ENCODE data around the gene CHST2. TPM values are rescaled to one million over a fixed set of nuclear protein-coding genes. Genes with fewer than 3 reads are reported as not detected.
A peak's percentile ranks its signal among the peaks of the same experiment; 100 is the strongest.

CHST2 gene
- total RNA-seq, 3 donors from 2014 or later = 1.1 to 3.2 (median 1.5) TPM

DNA sequence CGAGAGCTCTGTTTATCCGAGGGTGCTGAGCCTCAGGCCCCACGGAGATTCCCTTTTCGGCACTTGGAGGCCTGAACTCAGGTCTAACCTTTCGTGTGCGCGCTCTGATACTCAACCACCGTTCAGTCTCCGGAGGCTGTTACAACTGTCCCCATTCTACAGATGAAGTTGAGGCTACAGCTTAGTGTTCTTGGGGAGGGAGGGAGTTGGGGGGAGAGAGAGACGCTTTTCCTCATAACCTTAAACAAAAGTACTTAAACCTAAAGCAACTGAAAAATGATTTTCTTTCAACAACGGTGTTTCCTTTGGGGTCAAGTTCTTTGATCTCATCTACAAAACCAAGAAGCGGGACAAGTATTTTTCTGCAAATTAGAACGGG lies 952 bp upstream of the CHST2 start:
- intact Hi-C loops (cut with DNase I, micrococcal nuclease) = no loop called here
- no peak overlapping the region for H3K4me3 ChIP-seq
- H3K36me3 ChIP-seq (ENCODE audit: low read depth) = no peaks in the 10 kb centered on the region
- no peaks in the 10 kb centered on the region for H3K9me3 ChIP-seq
- H3K4me1 ChIP-seq (ENCODE audit: low read depth) = peaks cover 9% of the 10 kb centered on the region
- DNase-seq (no peak), ATAC-seq (no peak)
- TF ChIP-seq, protein P1, sequence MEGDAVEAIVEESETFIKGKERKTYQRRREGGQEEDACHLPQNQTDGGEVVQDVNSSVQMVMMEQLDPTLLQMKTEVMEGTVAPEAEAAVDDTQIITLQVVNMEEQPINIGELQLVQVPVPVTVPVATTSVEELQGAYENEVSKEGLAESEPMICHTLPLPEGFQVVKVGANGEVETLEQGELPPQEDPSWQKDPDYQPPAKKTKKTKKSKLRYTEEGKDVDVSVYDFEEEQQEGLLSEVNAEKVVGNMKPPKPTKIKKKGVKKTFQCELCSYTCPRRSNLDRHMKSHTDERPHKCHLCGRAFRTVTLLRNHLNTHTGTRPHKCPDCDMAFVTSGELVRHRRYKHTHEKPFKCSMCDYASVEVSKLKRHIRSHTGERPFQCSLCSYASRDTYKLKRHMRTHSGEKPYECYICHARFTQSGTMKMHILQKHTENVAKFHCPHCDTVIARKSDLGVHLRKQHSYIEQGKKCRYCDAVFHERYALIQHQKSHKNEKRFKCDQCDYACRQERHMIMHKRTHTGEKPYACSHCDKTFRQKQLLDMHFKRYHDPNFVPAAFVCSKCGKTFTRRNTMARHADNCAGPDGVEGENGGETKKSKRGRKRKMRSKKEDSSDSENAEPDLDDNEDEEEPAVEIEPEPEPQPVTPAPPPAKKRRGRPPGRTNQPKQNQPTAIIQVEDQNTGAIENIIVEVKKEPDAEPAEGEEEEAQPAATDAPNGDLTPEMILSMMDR (IDR thresholded peaks at IDR 0.05) = no peak

DNA sequence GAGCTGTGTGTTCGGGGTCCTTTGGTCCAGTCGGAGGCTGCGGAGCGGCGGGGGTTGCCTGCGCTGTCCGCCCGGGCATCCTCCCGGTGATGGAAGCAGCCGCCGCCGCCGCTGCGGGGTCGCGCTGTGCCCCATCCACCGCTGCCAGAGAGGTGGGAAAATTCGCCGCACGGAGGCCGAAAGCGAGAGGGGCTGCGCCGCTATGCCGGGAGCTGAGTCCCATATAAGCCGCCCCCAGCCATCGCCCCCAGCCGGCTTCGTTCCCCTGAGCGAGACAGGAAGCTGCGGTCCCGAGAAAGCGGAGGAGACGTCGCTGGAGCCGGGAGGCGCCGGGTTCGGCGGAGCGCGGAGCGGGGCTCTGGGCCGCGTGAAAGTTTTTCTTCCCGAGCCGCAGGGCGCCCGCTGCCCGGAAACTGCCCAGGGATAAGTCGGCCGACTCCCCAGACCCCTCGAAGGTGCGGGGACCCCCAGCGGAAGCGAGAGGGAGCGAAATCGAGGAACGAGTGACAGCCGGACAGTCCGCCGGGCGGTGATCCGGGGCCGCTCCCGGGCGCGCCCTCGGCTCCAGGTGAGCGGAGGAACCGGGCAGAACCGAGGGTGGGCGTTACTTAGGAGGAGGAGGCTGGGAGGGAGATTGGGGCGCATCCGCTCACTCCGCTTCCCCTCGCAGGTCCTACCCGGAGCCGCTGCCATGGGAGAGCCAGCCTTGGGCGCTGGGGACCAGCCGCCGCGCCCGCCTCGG lies 574 bp downstream of the CHST2 start:
- intact Hi-C loops (cut with DNase I, micrococcal nuclease) = no loop called here
- TF ChIP-seq, protein P1 (IDR thresholded peaks at IDR 0.05) = no peak
- DNase-seq (peak; percentile 17 to 66 (median 44)), ATAC-seq (peak; percentile 26)
- Histone ChIP-seq H3K4me1 (ENCODE audit: low read depth) (peaks cover 9% of the 10 kb centered on the region), H3K4me3 (peak overlapping the region; percentile 46), H3K36me3 (ENCODE audit: low read depth) (no peaks in the 10 kb centered on the region), H3K9me3 (no peaks in the 10 kb centered on the region)

DNA sequence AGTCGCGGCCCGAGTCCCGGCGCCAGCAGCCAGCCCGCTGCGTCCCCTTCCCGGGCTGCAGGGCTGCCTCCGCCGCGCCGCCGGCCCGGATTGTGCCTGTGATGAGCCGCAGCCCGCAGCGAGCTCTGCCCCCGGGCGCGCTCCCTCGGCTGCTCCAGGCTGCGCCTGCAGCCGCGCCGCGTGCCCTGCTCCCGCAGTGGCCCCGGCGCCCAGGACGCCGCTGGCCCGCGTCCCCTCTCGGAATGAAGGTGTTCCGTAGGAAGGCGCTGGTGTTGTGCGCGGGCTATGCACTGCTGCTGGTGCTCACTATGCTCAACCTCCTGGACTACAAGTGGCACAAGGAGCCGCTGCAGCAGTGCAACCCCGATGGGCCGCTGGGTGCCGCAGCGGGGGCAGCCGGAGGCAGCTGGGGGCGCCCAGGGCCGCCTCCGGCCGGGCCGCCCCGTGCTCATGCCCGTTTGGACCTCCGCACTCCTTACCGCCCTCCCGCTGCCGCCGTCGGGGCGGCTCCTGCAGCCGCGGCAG lies 1.2 kb downstream of the CHST2 start:
- DNase-seq (peak; percentile 14 to 60 (median 44)), ATAC-seq (peak; percentile 32)
- H3K4me1 ChIP-seq (ENCODE audit: low read depth) = peaks cover 9% of the 10 kb centered on the region
- H3K4me3 ChIP-seq = peak overlapping the region; percentile 46
- TF ChIP-seq, protein P1 (IDR thresholded peaks at IDR 0.05) = no peak
- H3K36me3 ChIP-seq (ENCODE audit: low read depth) = no peaks in the 10 kb centered on the region
- intact Hi-C loops (cut with DNase I, micrococcal nuclease) = no loop called here
- no peaks in the 10 kb centered on the region for H3K9me3 ChIP-seq

DNA sequence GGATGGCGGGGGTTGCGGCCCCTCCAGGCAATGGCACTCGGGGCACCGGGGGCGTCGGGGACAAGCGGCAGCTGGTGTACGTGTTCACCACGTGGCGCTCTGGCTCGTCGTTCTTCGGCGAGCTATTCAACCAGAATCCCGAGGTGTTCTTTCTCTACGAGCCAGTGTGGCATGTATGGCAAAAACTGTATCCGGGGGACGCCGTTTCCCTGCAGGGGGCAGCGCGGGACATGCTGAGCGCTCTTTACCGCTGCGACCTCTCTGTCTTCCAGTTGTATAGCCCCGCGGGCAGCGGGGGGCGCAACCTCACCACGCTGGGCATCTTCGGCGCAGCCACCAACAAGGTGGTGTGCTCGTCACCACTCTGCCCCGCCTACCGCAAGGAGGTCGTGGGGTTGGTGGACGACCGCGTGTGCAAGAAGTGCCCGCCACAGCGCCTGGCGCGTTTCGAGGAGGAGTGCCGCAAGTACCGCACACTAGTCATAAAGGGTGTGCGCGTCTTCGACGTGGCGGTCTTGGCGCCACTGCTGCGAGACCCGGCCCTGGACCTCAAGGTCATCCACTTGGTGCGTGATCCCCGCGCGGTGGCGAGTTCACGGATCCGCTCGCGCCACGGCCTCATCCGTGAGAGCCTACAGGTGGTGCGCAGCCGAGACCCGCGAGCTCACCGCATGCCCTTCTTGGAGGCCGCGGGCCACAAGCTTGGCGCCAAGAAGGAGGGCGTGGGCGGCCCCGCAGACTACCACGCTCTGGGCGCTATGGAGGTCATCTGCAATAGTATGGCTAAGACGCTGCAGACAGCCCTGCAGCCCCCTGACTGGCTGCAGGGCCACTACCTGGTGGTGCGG lies 1.9 kb downstream of the CHST2 start:
- Histone ChIP-seq H3K4me1 (ENCODE audit: low read depth) (peaks cover 9% of the 10 kb centered on the region), H3K36me3 (ENCODE audit: low read depth) (no peaks in the 10 kb centered on the region), H3K9me3 (no peaks in the 10 kb centered on the region), H3K4me3 (no peak overlapping the region)
- intact Hi-C loops (cut with DNase I, micrococcal nuclease) = no loop called here
- DNase-seq = peak; percentile 60 to 76 (median 64)
- peak; percentile 32 for ATAC-seq
- TF ChIP-seq, protein P1 (IDR thresholded peaks at IDR 0.05) = no peak

DNA sequence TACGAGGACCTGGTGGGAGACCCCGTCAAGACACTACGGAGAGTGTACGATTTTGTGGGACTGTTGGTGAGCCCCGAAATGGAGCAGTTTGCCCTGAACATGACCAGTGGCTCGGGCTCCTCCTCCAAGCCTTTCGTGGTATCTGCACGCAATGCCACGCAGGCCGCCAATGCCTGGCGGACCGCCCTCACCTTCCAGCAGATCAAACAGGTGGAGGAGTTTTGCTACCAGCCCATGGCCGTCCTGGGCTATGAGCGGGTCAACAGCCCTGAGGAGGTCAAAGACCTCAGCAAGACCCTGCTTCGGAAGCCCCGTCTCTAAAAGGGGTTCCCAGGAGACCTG lies 2.5 kb downstream of the CHST2 start:
- no peaks in the 10 kb centered on the region for H3K36me3 ChIP-seq (ENCODE audit: low read depth)
- intact Hi-C loops (cut with DNase I, micrococcal nuclease) = no loop called here
- DNase-seq (peak in 1 of 3 donors; percentile 25), ATAC-seq (no peak)
- H3K9me3 ChIP-seq = no peaks in the 10 kb centered on the region
- H3K4me3 ChIP-seq = no peak overlapping the region
- TF ChIP-seq, protein P1 (IDR thresholded peaks at IDR 0.05) = no peak
- H3K4me1 ChIP-seq (ENCODE audit: low read depth) = peaks cover 9% of the 10 kb centered on the region
